GM12878 (cell line): ENCODE measurements around the gene CDC34.

Experiments used
- ATF2 ChIP-seq: IDR thresholded peaks from 2 replicates; pipeline ENCODE4 v1.6.1; 2012; ENCODE audit warnings: low read length, inconsistent platforms
- ATF3 ChIP-seq: IDR thresholded peaks from 2 replicates; pipeline ENCODE4 v1.6.1; 2011; ENCODE audit warnings: low read depth, mild to moderate bottlenecking, low read length, moderate library complexity, borderline replicate concordance; ENCODE audit errors: extremely low read depth
- CEBPB ChIP-seq, 2 experiments: fragments of 150-350 bp in 1 of 2; IDR thresholded peaks; 2 replicates each; pipeline ENCODE4 v1.6.1; 2012 to 2014; ENCODE audit warnings: low read depth in 2 of 2, low read length in 2 of 2, borderline replicate concordance in 1 of 2, inconsistent platforms in 1 of 2
- CTCF ChIP-seq, 3 experiments: IDR thresholded peaks in 2 of 3; conservative IDR thresholded peaks in 1 of 3; 2 replicates each; pipeline ENCODE4 v1.5.1; 2011; ENCODE audit warnings: low read depth in 3 of 3, low read length in 3 of 3, mild to moderate bottlenecking in 3 of 3, control low read depth in 2 of 3, moderate library complexity in 2 of 3, inconsistent platforms in 1 of 3, mixed read lengths in 1 of 3; ENCODE audit not compliant: control insufficient read depth in 2 of 3, insufficient read depth in 1 of 3; ENCODE audit errors: extremely low read depth in 1 of 3
- EP300 ChIP-seq, 2 experiments: fragments of 150-350 bp in 1 of 2; IDR thresholded peaks; 2 replicates each; pipeline ENCODE4 v1.6.1; 2011 to 2012; ENCODE audit warnings: low read depth in 2 of 2, low read length in 2 of 2, borderline replicate concordance in 1 of 2, improper control_type of control experiment in 1 of 2, inconsistent platforms in 1 of 2; ENCODE audit not compliant: control insufficient read depth in 1 of 2
- KAT2A ChIP-seq: conservative IDR thresholded peaks from 2 replicates; pipeline ENCODE4 v1.6.1; 2011; ENCODE audit warnings: low read depth, low read length; ENCODE audit not compliant: control insufficient read depth
- NFYA ChIP-seq: IDR thresholded peaks from 2 replicates; pipeline ENCODE4 v1.6.1; 2011; ENCODE audit warnings: low read depth, mild to moderate bottlenecking, low read length, improper control_type of control experiment, borderline replicate concordance
- REST ChIP-seq: IDR thresholded peaks from 2 replicates; pipeline ENCODE4 v1.6.1; 2012; ENCODE audit warnings: mild to moderate bottlenecking, low read depth, low read length
- SIN3A ChIP-seq: IDR thresholded peaks from 2 replicates; pipeline ENCODE4 v1.6.1; 2012; ENCODE audit warnings: low read depth, low read length, improper control_type of control experiment
- ZNF384 ChIP-seq: IDR thresholded peaks from 2 replicates; pipeline ENCODE4 v1.6.1; 2012; ENCODE audit warnings: low read depth, mild to moderate bottlenecking, low read length, improper control_type of control experiment, borderline replicate concordance

- TF ChIP-seq EP300 (IDR thresholded peaks at IDR 0.05; ENCODE audit: borderline replicate concordance in 1 of 2, control insufficient read depth in 1 of 2, low read depth in 2 of 2, low read length in 2 of 2) = no peak
- TF ChIP-seq REST = no peak
- no peak for TF ChIP-seq KAT2A
- TF ChIP-seq NFYA = no peak
- TF ChIP-seq CTCF (IDR thresholded peaks at IDR 0.05 in 2 of 3, conservative IDR thresholded peaks at IDR 0.05 in 1 of 3; ENCODE audit: control insufficient read depth in 2 of 3, extremely low read depth in 1 of 3, insufficient read depth in 1 of 3, low read depth in 3 of 3, low read length in 3 of 3) = no peak
- TF ChIP-seq SIN3A = no peak
- TF ChIP-seq ATF2 = no peak
- no peak for TF ChIP-seq ATF3
- TF ChIP-seq ZNF384 = no peak
- TF ChIP-seq CEBPB (IDR thresholded peaks at IDR 0.05; ENCODE audit: borderline replicate concordance in 1 of 2, low read depth in 2 of 2, low read length in 2 of 2) = no peak
Observed at GRCh38 chr19:547836-548720, 16.5 kb downstream of the CDC34 start.
